Hematopoietic multipotent progenitor cell treated with erythropoietin and hydrocortisone succinate and interleukin-3 and kit ligand, for 8 days (in vitro differentiated cells): ENCODE results near the gene IMPG1.

Experiments
- DNase-seq: peaks from one replicate; pipeline ENCODE4 v3.0.0-alpha.2; 2015

The IMPG1 gene

GRCh38 chr6:75884822-75885221 is 187.6 kb downstream of the IMPG1 start:
- DNase-seq: no peak

GRCh38 chr6:75882734-75883133 is 189.7 kb downstream of the IMPG1 start:
- no peak for DNase-seq

DNA sequence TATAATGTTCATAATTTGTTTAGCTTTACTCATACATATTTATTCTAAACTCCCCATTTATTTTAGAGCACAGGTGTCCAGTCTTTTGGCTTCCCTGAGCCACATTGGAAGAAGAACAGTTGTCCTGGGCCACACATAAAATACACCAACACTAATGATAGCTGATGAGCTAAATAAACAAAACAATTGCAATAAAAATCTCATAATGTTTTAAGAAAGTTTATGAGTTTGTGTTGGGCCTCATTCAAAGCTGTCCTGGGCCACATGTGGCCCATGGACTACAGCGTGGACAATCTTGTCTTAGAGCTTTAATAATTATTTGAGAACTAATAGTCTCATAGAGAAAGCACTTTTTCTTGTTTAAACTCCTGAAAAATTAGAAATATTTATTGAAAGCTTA is 192.2 kb downstream of the IMPG1 start:
- DNase-seq: no peak

DNA sequence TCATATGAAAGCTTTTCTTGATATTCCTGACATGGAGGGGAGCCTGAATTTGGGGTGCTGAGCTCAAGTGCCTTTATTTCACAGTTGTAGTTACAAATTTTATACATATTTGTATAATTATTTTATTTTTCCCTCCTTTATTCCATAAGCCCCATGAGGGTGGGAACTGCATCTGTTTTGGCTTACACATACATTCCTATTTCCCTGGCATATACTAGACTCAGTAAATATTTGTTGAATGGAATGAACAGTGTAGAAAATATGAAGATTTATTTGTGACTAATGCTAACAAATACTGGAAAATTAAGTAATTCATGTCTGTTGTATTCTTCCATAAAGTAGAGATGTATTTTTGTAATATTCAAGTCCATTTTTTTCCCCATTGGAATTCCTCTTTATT is 196.3 kb downstream of the IMPG1 start:
- DNase-seq: no peak

GRCh38 chr6:75874224-75874623 is 198.2 kb downstream of the IMPG1 start:
- DNase-seq: no peak
